Measurements from ENCODE around the gene NINJ1.
"Not testable (repeated sequence)": the region's sequence is repeated elsewhere in the genome, so short reads cannot be mapped to it uniquely, and the experiment has no call there.

The NINJ1 gene

GRCh38 chr9:93122721-93123221 lies 11.3 kb downstream of the NINJ1 start:
- DNase-seq (ENCODE audit: low read depth), result no peak
- H3K4me3 ChIP-seq (ENCODE audit: low read depth, low read length), result no peak overlapping the region

GRCh38 chr9:93121316-93122241 lies 12.5 kb downstream of the NINJ1 start:
- H3K4me3 ChIP-seq (ENCODE audit: low read depth, low read length), result no peak overlapping the region
- DNase-seq (ENCODE audit: low read depth), result no peak

GRCh38 chr9:93120846-93121315 lies 13.2 kb downstream of the NINJ1 start:
- no peak for DNase-seq (ENCODE audit: low read depth)
- H3K4me3 ChIP-seq (ENCODE audit: low read depth, low read length), result no peak overlapping the region

- DNase-seq (ENCODE audit: low read depth), result peak; percentile 81
- H3K4me3 ChIP-seq (ENCODE audit: low read depth, low read length), result no peak overlapping the region
Observed at GRCh38 chr9:93119953-93120845, 13.9 kb downstream of the NINJ1 start.

GRCh38 chr9:93119703-93119952 lies 14.4 kb downstream of the NINJ1 start:
- H3K4me3 ChIP-seq (ENCODE audit: low read depth, low read length), result no peak overlapping the region
- DNase-seq (ENCODE audit: low read depth), result no peak

- DNase-seq (ENCODE audit: low read depth), result no peak
Observed at GRCh38 chr9:93118863-93119702, 15.0 kb downstream of the NINJ1 start.

GRCh38 chr9:93117924-93118862 lies 15.9 kb downstream of the NINJ1 start:
- no peak for DNase-seq (ENCODE audit: low read depth)
- no peak overlapping the region for H3K4me3 ChIP-seq (ENCODE audit: low read depth, low read length)

More at GRCh38 chr9:93118863-93119702, 15.0 kb downstream of the NINJ1 start:
- H3K4me3 ChIP-seq (ENCODE audit: low read depth, low read length), result no peak overlapping the region

GRCh38 chr9:93117521-93117920 lies 16.5 kb downstream of the NINJ1 start:
- not testable (repeated sequence) for H3K4me3 ChIP-seq (ENCODE audit: low read depth, low read length); DNase-seq (ENCODE audit: low read depth)

- no peak for DNase-seq (ENCODE audit: low read depth)
- H3K4me3 ChIP-seq (ENCODE audit: low read depth, low read length), result no peak overlapping the region
Observed at GRCh38 chr9:93116072-93116961, 17.7 kb downstream of the NINJ1 start.

GRCh38 chr9:93115486-93116071 lies 18.5 kb downstream of the NINJ1 start:
- H3K4me3 ChIP-seq (ENCODE audit: low read depth, low read length), result no peak overlapping the region
- no peak for DNase-seq (ENCODE audit: low read depth)

GRCh38 chr9:93114984-93115335 lies 19.1 kb downstream of the NINJ1 start:
- DNase-seq (ENCODE audit: low read depth), result no peak
- H3K4me3 ChIP-seq (ENCODE audit: low read depth, low read length), result no peak overlapping the region

GRCh38 chr9:93114169-93114983 lies 19.7 kb downstream of the NINJ1 start:
- no peak for DNase-seq (ENCODE audit: low read depth)
- no peak overlapping the region for H3K4me3 ChIP-seq (ENCODE audit: low read depth, low read length)

GRCh38 chr9:93112864-93113389 lies 21.1 kb downstream of the NINJ1 start:
- no peak overlapping the region for H3K4me3 ChIP-seq (ENCODE audit: low read depth, low read length)
- DNase-seq (ENCODE audit: low read depth), result no peak

GRCh38 chr9:93112116-93112863 lies 21.8 kb downstream of the NINJ1 start:
- DNase-seq (ENCODE audit: low read depth), result no peak

GRCh38 chr9:93111371-93112115 lies 22.5 kb downstream of the NINJ1 start:
- H3K4me3 ChIP-seq (ENCODE audit: low read depth, low read length), result no peak overlapping the region
- no peak for DNase-seq (ENCODE audit: low read depth)

More at GRCh38 chr9:93112116-93112863, 21.8 kb downstream of the NINJ1 start:
- H3K4me3 ChIP-seq (ENCODE audit: low read depth, low read length), result no peak overlapping the region
